ENCODE measurements around the gene NCKAP5. TPM values are rescaled to one million over a fixed set of nuclear protein-coding genes. Genes with fewer than 3 reads are reported as not detected.

The NCKAP5 gene
- total RNA-seq, 2 experiments from 2014 or later, result not detected

DNA sequence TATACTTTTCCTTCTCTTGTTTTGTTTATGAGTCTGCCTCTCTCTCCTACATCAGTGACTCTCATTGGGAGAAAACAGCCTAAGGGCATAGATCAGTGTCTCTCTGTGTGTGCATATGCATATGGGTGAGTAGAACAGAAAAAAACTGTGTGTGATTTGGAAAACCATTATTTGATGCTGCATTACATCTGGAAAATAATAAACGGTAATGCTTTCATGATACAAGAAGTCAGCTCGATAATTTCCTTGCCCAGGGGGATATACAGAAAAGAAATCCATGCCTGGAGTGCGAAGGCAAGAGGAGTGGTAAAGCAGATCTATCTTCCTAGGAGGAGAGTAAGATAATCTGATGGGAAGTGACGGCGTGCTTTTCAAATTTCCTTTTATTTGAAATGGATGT lies 676.8 kb downstream of the NCKAP5 start:
- ChIA-PET POLR2A (no interaction called here), CTCF (no interaction called here)
- no peak overlapping the region for H3K4me3 Mint-ChIP-seq
- no peak overlapping the region for H3K27ac Mint-ChIP-seq
- H3K27me3 Mint-ChIP-seq, result no peaks in the 10 kb centered on the region
- H3K9me3 Mint-ChIP-seq, result no peaks in the 10 kb centered on the region
- no peak for DNase-seq
- ATAC-seq, result no peak
- no peak for TF ChIP-seq CTCF (IDR thresholded peaks at IDR 0.05)
- H3K36me3 Mint-ChIP-seq (ENCODE audit: low read depth), result no peaks in the 10 kb centered on the region
- intact Hi-C loops (cut with micrococcal nuclease), result no loop called here
- no peaks in the 10 kb centered on the region for H3K4me1 Mint-ChIP-seq (ENCODE audit: low read depth)

DNA sequence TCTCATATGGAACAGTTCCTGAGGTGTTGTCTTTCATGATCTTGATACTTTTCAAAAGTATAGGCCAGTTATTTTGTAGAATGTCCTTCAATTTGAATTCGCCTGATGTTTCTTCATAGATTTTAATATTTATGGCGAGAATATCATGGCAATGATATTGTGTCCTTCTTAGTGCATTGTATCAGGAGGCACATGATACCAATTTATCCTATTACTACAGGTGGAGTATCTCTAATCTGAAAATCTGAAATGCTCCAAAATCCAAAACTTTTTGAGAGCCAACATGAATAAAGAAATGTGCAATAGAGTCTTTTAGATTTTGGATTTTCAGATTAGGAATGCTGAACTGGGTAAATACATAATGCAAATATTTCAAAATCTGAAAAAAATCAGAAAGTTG lies 681.7 kb downstream of the NCKAP5 start:
- intact Hi-C loops (cut with micrococcal nuclease), result no loop called here
- Mint-ChIP-seq H3K36me3 (ENCODE audit: low read depth) (no peaks in the 10 kb centered on the region), H3K27ac (no peak overlapping the region), H3K27me3 (no peaks in the 10 kb centered on the region), H3K9me3 (no peaks in the 10 kb centered on the region), H3K4me1 (ENCODE audit: low read depth) (no peaks in the 10 kb centered on the region), H3K4me3 (no peak overlapping the region)
- ChIA-PET POLR2A (no interaction called here), CTCF (no interaction called here)
- ATAC-seq (no peak), DNase-seq (no peak)
- TF ChIP-seq CTCF (IDR thresholded peaks at IDR 0.05), result no peak

GRCh38 chr2:132884705-132885104 lies 683.6 kb downstream of the NCKAP5 start:
- intact Hi-C loops (cut with micrococcal nuclease), result no loop called here
- no peaks in the 10 kb centered on the region for H3K4me1 Mint-ChIP-seq (ENCODE audit: low read depth)
- DNase-seq (no peak), ATAC-seq (no peak)
- ChIA-PET CTCF (no interaction called here), POLR2A (no interaction called here)
- no peak overlapping the region for H3K27ac Mint-ChIP-seq
- peaks cover 2% of the 10 kb centered on the region for H3K9me3 Mint-ChIP-seq
- TF ChIP-seq CTCF (IDR thresholded peaks at IDR 0.05), result no peak
- no peak overlapping the region for H3K4me3 Mint-ChIP-seq
- no peaks in the 10 kb centered on the region for H3K27me3 Mint-ChIP-seq
- no peaks in the 10 kb centered on the region for H3K36me3 Mint-ChIP-seq (ENCODE audit: low read depth)

- ChIA-PET CTCF (no interaction called here), POLR2A (no interaction called here)
- no peak overlapping the region for H3K4me3 Mint-ChIP-seq
- H3K27me3 Mint-ChIP-seq, result no peaks in the 10 kb centered on the region
- H3K36me3 Mint-ChIP-seq (ENCODE audit: low read depth), result no peaks in the 10 kb centered on the region
- no peaks in the 10 kb centered on the region for H3K4me1 Mint-ChIP-seq (ENCODE audit: low read depth)
- no peak overlapping the region for H3K27ac Mint-ChIP-seq
- DNase-seq (no peak), ATAC-seq (no peak)
- no peak for TF ChIP-seq CTCF (IDR thresholded peaks at IDR 0.05)
- intact Hi-C loops (cut with micrococcal nuclease), result no loop called here
- peaks cover 2% of the 10 kb centered on the region for H3K9me3 Mint-ChIP-seq
Observed at GRCh38 chr2:132884292-132884691, 684.0 kb downstream of the NCKAP5 start.

DNA sequence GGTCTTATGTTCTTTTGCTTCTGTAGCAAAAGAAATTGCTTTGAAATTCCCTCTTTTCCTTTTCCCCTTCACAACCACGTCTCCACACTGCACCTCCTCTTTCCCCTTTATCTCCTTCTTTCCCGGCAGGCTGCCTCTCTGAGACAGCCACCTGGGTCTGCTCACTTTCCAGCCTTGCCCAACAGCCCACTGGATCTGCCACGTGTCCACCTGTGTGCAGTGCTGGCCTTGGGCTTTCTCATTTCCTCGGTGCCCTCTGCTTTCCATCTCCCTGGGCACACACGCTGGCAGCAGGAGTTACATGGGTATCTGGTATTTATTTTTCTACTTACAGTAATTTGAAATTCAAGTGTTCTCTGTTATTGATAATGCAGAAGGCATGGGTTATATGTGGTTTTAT lies 684.8 kb downstream of the NCKAP5 start:
- no peak for TF ChIP-seq CTCF (IDR thresholded peaks at IDR 0.05)
- no peak overlapping the region for H3K27ac Mint-ChIP-seq
- ATAC-seq (no peak), DNase-seq (no peak)
- POLR2A ChIA-PET, result no interaction called here
- H3K4me1 Mint-ChIP-seq (ENCODE audit: low read depth), result no peaks in the 10 kb centered on the region
- CTCF ChIA-PET, result no interaction called here
- H3K4me3 Mint-ChIP-seq, result no peak overlapping the region
- peaks cover 2% of the 10 kb centered on the region for H3K9me3 Mint-ChIP-seq
- intact Hi-C loops (cut with micrococcal nuclease), result no loop called here
- no peaks in the 10 kb centered on the region for H3K27me3 Mint-ChIP-seq
- no peaks in the 10 kb centered on the region for H3K36me3 Mint-ChIP-seq (ENCODE audit: low read depth)
